ENCODE measurements around the gene GRID1. TPM values are rescaled to one million over a fixed set of nuclear protein-coding genes. Genes with fewer than 3 reads are reported as not detected.

The GRID1 gene
- total RNA-seq, 1 experiment from 2014 or later: 5.6 TPM

- Histone ChIP-seq H3K79me2 (ENCODE audit: insufficient read depth, low read length) (no peaks in the 10 kb centered on the region), H3K27ac (ENCODE audit: low read depth, low read length) (no peak overlapping the region), H3K36me3 (ENCODE audit: control insufficient read depth in 1 of 2, insufficient read depth in 2 of 2, low read length in 2 of 2) (no peaks in the 10 kb centered on the region), H3K4me3 (replicated peaks in 1 of 2; ENCODE audit: low read depth in 1 of 2, low read length in 2 of 2) (no peak overlapping the region), H3K4me2 (ENCODE audit: low read length) (no peak overlapping the region), H3K9me2 (ENCODE audit: insufficient read depth) (no peaks in the 10 kb centered on the region), H3K9me3 (ENCODE audit: control insufficient read depth in 1 of 2, insufficient read depth in 1 of 2, low read depth in 1 of 2, low read length in 2 of 2) (no peaks in the 10 kb centered on the region), H3K27me3 (ENCODE audit: insufficient read depth, low read length) (no peaks in the 10 kb centered on the region), H3K9ac (ENCODE audit: low read length) (no peak overlapping the region), H4K20me1 (ENCODE audit: insufficient read depth) (no peaks in the 10 kb centered on the region), H3K4me1 (ENCODE audit: control insufficient read depth in 1 of 2, insufficient read depth in 2 of 2, low read length in 2 of 2) (peaks cover 20 to 25% of the 10 kb centered on the region in 2 experiments), H2AFZ (ENCODE audit: low read depth, low read length, poor library complexity, severe bottlenecking) (no peak overlapping the region)
- ChIA-PET RAD21 (ENCODE audit: low non-redundant PET in 1 of 2, low total read pairs in 2 of 2, uncharacterized antibody in 2 of 2, unreplicated experiment in 2 of 2) (no interaction called here), CTCF (no interaction called here), POLR2A (no interaction called here)
- TF ChIP-seq SP1 (IDR thresholded peaks at IDR 0.05; ENCODE audit: low read depth) (no peak), POLR2A (IDR thresholded peaks at IDR 0.05; ENCODE audit: borderline replicate concordance, extremely low read depth, insufficient read depth, insufficient read length) (no peak), CEBPB (IDR thresholded peaks at IDR 0.05; ENCODE audit: low read depth) (no peak), TCF7L2 (IDR thresholded peaks at IDR 0.05; ENCODE audit: borderline replicate concordance, extremely low read depth, insufficient read depth, insufficient read length) (no peak), EGR1 (IDR thresholded peaks at IDR 0.05; ENCODE audit: low read depth) (no peak), MAX (IDR thresholded peaks at IDR 0.05) (no peak), JUND (IDR thresholded peaks at IDR 0.05) (no peak)
- no TSS peak for BruUV-seq (replicated peaks)
- ATAC-seq (no peak), DNase-seq (ENCODE audit: low read depth, low spot score) (no peak)
- intact Hi-C loops (cut with micrococcal nuclease): loop anchor here (5.0 kb wide), 1 partner anchor 81 kb away; no protein-coding TSS in a partner anchor
Observed at GRCh38 chr10:86251426-86251825, 115.2 kb downstream of the GRID1 start.

- ChIA-PET POLR2A (no interaction called here), RAD21 (ENCODE audit: low non-redundant PET in 1 of 2, low total read pairs in 2 of 2, uncharacterized antibody in 2 of 2, unreplicated experiment in 2 of 2) (no interaction called here), CTCF (no interaction called here)
- ATAC-seq (no peak), DNase-seq (ENCODE audit: low read depth, low spot score) (no peak)
- Histone ChIP-seq H3K9me3 (ENCODE audit: control insufficient read depth in 1 of 2, insufficient read depth in 1 of 2, low read depth in 1 of 2, low read length in 2 of 2) (no peaks in the 10 kb centered on the region), H3K79me2 (ENCODE audit: insufficient read depth, low read length) (no peaks in the 10 kb centered on the region), H3K27ac (ENCODE audit: low read depth, low read length) (no peak overlapping the region), H3K9me2 (ENCODE audit: insufficient read depth) (no peaks in the 10 kb centered on the region), H2AFZ (ENCODE audit: low read depth, low read length, poor library complexity, severe bottlenecking) (no peak overlapping the region), H3K4me2 (ENCODE audit: low read length) (no peak overlapping the region), H3K36me3 (ENCODE audit: control insufficient read depth in 1 of 2, insufficient read depth in 2 of 2, low read length in 2 of 2) (no peaks in the 10 kb centered on the region), H3K27me3 (ENCODE audit: insufficient read depth, low read length) (no peaks in the 10 kb centered on the region), H3K9ac (ENCODE audit: low read length) (no peak overlapping the region), H4K20me1 (ENCODE audit: insufficient read depth) (no peaks in the 10 kb centered on the region), H3K4me1 (ENCODE audit: control insufficient read depth in 1 of 2, insufficient read depth in 2 of 2, low read length in 2 of 2) (peaks cover 20 to 24% of the 10 kb centered on the region in 2 experiments), H3K4me3 (replicated peaks in 1 of 2; ENCODE audit: low read depth in 1 of 2, low read length in 2 of 2) (no peak overlapping the region)
- intact Hi-C loops (cut with micrococcal nuclease): loop anchor here (5.0 kb wide), 1 partner anchor 82 kb away; no protein-coding TSS in a partner anchor
- no TSS peak for BruUV-seq (replicated peaks)
- TF ChIP-seq MAX (IDR thresholded peaks at IDR 0.05) (no peak), POLR2A (IDR thresholded peaks at IDR 0.05; ENCODE audit: borderline replicate concordance, extremely low read depth, insufficient read depth, insufficient read length) (no peak), ZBTB33 (IDR thresholded peaks at IDR 0.05; ENCODE audit: extremely low read depth, insufficient replicate concordance, low read length) (no peak), RAD21 (IDR thresholded peaks at IDR 0.05; ENCODE audit: low read depth) (no peak)
Observed at GRCh38 chr10:86250399-86250798, 116.2 kb downstream of the GRID1 start.

All from HCT116 (cell line).